ENCODE data around the gene RMRP. TPM values are rescaled to one million over a fixed set of nuclear protein-coding genes. Genes with fewer than 3 reads are reported as not detected.

Gene RMRP
- 64.9 and 157 TPM in 2 replicates for polyA plus RNA-seq (2012; rRNA removed)
- polyA plus RNA-seq (2012; cell fraction: cytosol; rRNA removed) = not detected in 2 replicates
- polyA plus RNA-seq (2012; cell fraction: nucleus; rRNA removed) = 125 TPM in 1 of 2 replicates, not detected in the other

GRCh38 chr9:35657546-35658136 is at the start of gene RMRP:
Gene RMRP (minus strand): TSS chr9:35658019.
- POLR2A ChIA-PET = interaction anchor here (1.0 to 3.8 kb wide), 6 partner anchors 11 to 75 kb away, joined by 3 to 20 read pairs (median 4); partner anchors contain the start of genes CREB3 and TLN1
- 1% methylated on average over 30 of the region's 42 CpGs for WGBS (ENCODE audit: low lambda C conversion rate)
- no peaks in the 10 kb centered on the region for H3K9me3 ChIP-seq
- no peak for TF ChIP-seq EZH2phosphoT487 (IDR thresholded peaks at IDR 0.05; ENCODE audit: borderline replicate concordance, low read depth)
- TF ChIP-seq MXI1 (IDR thresholded peaks at IDR 0.05; ENCODE audit: low read depth, low read length) = peak; percentile 99
- no peak for TF ChIP-seq MEF2A (IDR thresholded peaks at IDR 0.05; ENCODE audit: borderline replicate concordance, low read depth)
- TF ChIP-seq SIN3A (IDR thresholded peaks at IDR 0.05; ENCODE audit: borderline replicate concordance, low read depth, low read length) = peak; percentile 95
- no peak for TF ChIP-seq RCOR1 (IDR thresholded peaks at IDR 0.05; ENCODE audit: low read length)
- TF ChIP-seq FOXJ3 (CRISPR knock-in tag; IDR thresholded peaks at IDR 0.05) = no peak; the same call in 1 of the 2 replicates
- 0 out of 2 replicates have a peak, but pooled peaks have one; percentile 27 for TF ChIP-seq CTCF (IDR thresholded peaks at IDR 0.05)
- no peak for TF ChIP-seq ZBTB33 (IDR thresholded peaks at IDR 0.05; ENCODE audit: borderline replicate concordance, low read depth)
- no peak for TF ChIP-seq GATA2 (CRISPR knock-in tag; IDR thresholded peaks at IDR 0.05)
- TF ChIP-seq MAX (IDR thresholded peaks at IDR 0.05; ENCODE audit: low read depth) = peak; percentile 99
- peak; percentile 75 for TF ChIP-seq FOSL2 (IDR thresholded peaks at IDR 0.05; ENCODE audit: borderline replicate concordance, low read depth)
- TF ChIP-seq EP300 (IDR thresholded peaks at IDR 0.05; ENCODE audit: borderline replicate concordance in 1 of 2, low read depth in 1 of 2, low read length in 1 of 2) = peak in 1 of 2 experiments; percentile 74; a peak in 2 of 4 replicates
- no peak; the same call in 1 of the 2 replicates for TF ChIP-seq NFIC (IDR thresholded peaks at IDR 0.05; ENCODE audit: borderline replicate concordance)
- peak; percentile 87 for TF ChIP-seq CHD2 (IDR thresholded peaks at IDR 0.05; ENCODE audit: low read length, partially characterized antibody)
- no peak for TF ChIP-seq RAD21 (IDR thresholded peaks at IDR 0.05; ENCODE audit: low read length)
- TF ChIP-seq FOXM1 (IDR thresholded peaks at IDR 0.05; ENCODE audit: low read depth) = 0 out of 2 replicates have a peak, but pooled peaks have one; percentile 16
- peak; percentile 90 for TF ChIP-seq TEAD4 (IDR thresholded peaks at IDR 0.05; ENCODE audit: borderline replicate concordance, insufficient read depth)
- TF ChIP-seq REST (IDR thresholded peaks at IDR 0.05; ENCODE audit: low read depth, low read length) = peak; percentile 70; the same call in 1 of the 2 replicates
- TF ChIP-seq SMC3 (IDR thresholded peaks at IDR 0.05; ENCODE audit: low read depth, low read length) = no peak
- no peak for TF ChIP-seq IRF3 (IDR thresholded peaks at IDR 0.05; ENCODE audit: low read depth, low read length)
- 0 out of 2 replicates have a peak, but pooled peaks have one; percentile 15 for TF ChIP-seq GABPA (IDR thresholded peaks at IDR 0.05; ENCODE audit: low read depth)
- TF ChIP-seq TCF12 (IDR thresholded peaks at IDR 0.05) = peak; percentile 48
- TF ChIP-seq JUND (IDR thresholded peaks at IDR 0.05) = no peak

More at GRCh38 chr9:35657546-35658136, at the start of gene RMRP:
- Histone ChIP-seq H3K79me2 (ENCODE audit: insufficient read depth) (peaks cover 22% of the 10 kb centered on the region), H3K9me2 (no peaks in the 10 kb centered on the region), H3K4me1 (ENCODE audit: control insufficient read depth in 1 of 2, insufficient read depth in 2 of 2, low read depth in 1 of 2, low read length in 1 of 2) (peaks cover 0 to 12% of the 10 kb centered on the region in 2 experiments; a peak in 1 of 4 replicates), H3K4me2 (peak within 1 kb of the TSS; percentile 80), H3F3A (replicated peaks; ENCODE audit: insufficient read depth) (peaks cover 24% of the 10 kb centered on the region), H4K20me1 (ENCODE audit: insufficient read depth) (no peaks in the 10 kb centered on the region), H2AFZ (ENCODE audit: low read depth) (peak within 1 kb of the TSS; percentile 71), H3K27me3 (ENCODE audit: insufficient read depth) (no peaks in the 10 kb centered on the region), H3K4me3 (ENCODE audit: low read depth in 2 of 2, low read length in 1 of 2) (peak within 1 kb of the TSS; percentile 70 to 82), H3K36me3 (replicated peaks in 1 of 2; ENCODE audit: control insufficient read depth in 1 of 2, insufficient read depth in 2 of 2, low read length in 1 of 2) (peaks cover 0 to 11% of the 10 kb centered on the region in 2 experiments), H3K9ac (peak within 1 kb of the TSS; percentile 88), H3K27ac (ENCODE audit: low read depth in 2 of 2, low read length in 1 of 2) (peak within 1 kb of the TSS; percentile 97 to 98)
- DNase-seq = peak; percentile 91
- CTCF ChIA-PET = interaction anchor here (0.6 to 6.0 kb wide), 37 partner anchors 9 to 578 kb away, joined by 3 to 86 read pairs (median 4); partner anchors contain the start of genes CA9, CD72, CREB3 and FANCG
